Activated CD4-positive, alpha-beta T cell treated with anti-CD3 and anti-CD28 coated beads, Interleukin-2, amount 50 U/mL, for 24 hours (primary cell): Measurements from ENCODE around the gene ANO2.
"Not testable (repeated sequence)": the region's sequence is repeated elsewhere in the genome, so short reads cannot be mapped to it uniquely, and the experiment has no call there.

ENCODE experiments used
- DNase-seq, 2 donors: peaks; one replicate each; pipeline ENCODE4 v3.0.0-alpha.2; 2020; ENCODE audit warnings: low read depth in 1 of 2, low spot score in 1 of 2

The ANO2 gene

DNA sequence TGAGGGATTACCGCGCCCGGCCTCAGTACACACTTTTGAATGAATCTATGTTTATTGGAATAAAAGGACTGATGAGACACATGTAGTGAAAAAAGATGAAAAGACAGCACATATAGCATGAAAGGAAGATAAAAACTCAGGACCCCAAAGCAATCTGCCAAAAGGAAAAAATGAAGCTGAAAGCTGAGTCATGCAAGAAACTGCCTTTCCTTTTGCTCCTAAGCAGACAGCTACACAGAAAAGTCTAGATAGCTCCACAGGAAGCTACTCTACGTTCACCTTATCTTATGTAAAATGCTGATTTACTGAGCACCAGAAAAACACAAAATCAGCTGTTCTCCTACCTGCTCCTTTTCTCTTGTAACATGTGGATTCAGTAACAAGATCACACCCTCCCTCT lies 384.8 kb downstream of the ANO2 start:
- no peak for DNase-seq

DNA sequence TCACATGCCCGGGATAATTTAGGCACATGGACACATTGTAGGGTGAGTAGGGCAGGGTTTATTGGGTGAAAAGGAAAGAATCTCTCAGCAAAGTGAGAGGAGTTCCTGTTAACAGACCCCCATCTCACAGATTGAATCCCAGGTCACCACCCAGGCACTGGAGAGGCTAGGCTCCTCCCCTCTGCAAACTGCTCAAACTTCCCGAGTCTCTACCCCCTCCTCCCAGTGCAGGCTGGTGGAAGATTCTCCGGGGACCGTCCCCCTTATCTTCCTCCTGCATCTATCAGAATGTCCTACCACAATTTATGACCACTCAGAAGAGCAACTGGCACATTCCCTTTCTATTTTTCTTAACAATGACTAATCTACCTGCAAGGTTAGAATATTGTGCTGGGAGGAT lies 387.2 kb downstream of the ANO2 start:
- no peak for DNase-seq

DNA sequence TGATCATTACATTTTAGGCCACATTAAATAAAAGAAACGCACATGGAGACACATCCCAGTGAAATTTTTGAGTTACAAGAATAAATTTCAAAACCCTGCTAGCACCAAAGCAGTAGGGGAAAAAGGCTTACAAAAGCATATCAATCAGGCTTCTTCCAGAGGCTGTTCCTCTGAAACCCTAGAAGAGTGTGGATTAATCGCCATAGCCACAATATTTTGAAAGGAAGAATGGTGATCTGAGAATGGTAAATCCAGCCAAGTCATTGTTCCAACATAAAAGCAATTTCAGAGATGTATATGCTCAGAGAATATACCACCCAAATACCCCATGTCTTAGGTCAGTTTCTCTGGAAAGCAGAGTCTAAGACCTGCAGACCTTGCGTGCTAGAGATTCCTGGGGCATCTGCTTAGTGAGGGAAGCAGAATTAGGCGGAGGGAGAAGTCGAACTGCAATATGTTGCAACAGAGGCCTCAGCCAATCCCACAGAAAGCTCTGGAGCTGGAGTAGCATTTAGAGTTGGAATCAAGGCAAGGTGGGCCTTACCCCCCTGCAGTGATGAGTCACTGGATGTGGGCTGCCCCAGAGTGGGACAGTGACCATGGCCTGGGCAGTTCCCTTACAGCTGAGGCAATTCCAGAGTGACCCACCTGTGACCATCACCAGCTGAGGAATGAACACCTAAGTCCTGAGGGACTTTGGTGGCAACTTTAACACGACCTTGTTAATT lies 387.9 kb downstream of the ANO2 start:
- DNase-seq = no peak

DNA sequence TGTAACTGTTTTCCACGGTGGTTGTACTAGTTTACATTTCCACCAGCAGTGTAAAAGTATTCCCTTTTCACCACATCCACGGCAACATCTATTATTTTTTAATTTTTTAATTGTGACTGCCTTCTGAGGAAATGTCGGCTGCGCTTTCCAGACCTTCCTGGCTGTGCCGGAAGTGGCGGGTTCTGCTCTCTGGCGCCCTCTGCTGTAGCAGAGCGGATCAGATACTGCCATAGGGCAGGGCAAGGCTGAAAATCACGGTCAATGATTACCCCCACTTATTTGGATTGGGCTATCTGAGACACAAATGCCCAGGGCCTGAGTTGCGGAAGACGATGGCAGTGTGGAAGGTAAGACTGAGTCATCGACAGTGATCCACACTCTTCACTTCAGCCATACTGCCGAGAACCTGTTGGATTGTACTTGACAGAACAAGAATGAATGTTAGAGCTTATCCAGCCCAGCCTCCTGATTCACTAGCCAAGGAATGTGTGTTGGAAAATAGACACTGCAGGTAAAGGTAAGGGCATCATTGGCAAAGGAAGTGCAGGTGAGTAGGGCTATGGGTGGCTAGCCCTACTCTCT lies 388.9 kb downstream of the ANO2 start:
- no peak for DNase-seq

DNA sequence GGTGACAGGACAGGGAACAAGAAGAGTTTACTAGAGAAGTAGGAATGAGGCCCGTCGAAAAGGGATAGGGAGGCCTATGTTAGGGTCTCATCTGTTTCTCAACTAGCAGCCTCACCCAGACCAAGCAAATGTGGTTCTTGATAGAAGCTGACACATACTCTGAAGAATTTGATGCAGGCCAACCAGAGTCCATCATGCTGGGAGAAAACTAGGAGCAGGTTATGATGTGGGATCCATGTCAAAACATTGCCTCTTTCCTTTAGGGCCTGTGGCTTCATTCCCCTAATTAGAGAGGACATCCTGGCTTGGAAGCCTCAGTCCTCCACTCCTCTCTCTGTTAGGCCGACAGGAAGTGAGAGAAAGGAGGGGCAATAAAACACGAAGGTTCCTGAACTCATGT lies 390.3 kb downstream of the ANO2 start:
- DNase-seq = no peak

DNA sequence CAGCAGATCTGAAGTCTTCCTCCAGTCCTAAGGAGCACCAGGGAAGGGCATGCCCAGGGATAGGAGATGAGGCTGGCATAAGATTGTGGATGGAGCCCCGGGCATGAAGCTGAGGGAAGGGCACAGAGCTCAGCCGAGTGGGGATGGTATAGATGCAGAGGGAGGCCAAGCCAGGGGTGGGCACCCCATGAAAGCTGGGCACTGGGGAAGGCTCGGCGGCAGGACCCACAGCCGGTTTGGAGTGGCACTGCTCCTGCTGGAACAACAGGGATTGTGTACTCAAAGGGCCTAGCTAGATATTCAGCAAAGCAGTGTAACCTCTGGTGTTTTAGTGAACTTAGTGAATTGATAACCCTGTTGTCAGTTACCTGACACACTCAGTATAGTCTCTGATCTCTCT lies 396.0 kb downstream of the ANO2 start:
- DNase-seq = no peak

DNA sequence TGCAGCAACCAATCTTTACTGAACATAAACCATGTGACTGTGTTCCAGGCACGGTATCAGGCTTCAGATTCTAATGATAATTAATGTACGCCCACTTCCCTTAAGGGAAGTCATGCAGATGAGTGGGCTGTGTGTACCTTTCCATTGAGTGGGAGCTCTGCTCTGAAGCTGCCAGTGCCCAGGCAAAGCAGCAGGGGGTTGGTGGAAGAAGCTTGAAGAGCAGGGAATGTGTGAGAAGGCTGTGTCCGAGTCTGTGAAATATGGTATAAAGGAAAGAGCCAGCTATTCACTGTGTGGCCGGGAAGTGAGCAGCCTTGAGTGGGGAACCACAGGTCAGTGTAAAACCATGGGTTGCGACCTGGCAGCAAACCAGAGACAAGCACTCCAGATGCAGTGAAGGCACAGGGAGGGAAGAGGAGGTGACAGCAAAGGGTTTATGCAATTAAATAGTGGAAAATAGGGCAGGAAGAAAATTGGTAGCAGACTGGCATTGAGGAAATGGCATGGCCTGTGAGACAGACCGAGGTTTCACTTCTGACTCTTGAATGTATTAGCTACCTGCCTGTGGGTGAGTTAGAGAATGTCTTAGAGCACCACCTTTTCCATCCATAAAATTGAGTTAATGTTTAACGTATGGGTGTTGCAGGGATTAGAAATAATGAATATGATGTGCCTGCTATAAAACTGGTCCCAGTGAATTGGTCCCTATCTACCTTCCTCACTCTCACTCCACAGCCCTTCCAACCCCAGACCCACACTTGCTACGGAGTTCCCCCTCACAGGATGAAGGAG lies 396.7 kb downstream of the ANO2 start:
- no peak for DNase-seq

DNA sequence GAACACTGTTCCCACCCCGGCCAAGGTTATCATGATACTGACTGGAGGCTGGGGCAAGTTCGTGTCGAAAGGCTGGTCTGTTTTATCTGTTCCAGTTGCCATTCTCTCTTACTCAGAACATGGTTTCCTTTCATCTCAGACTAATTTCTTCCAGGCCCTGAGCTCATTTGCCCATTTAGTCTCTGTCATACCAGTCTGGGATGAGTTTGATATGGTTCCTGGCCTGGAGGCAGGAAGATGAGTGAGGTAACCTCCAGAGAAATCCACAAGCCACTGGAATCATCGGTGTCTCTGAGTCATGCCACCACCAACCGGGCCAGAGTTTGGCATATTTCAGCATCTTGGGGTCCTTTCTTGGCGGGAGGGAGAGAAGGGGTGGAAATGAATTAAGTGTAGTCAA lies 398.4 kb downstream of the ANO2 start:
- no peak for DNase-seq

DNA sequence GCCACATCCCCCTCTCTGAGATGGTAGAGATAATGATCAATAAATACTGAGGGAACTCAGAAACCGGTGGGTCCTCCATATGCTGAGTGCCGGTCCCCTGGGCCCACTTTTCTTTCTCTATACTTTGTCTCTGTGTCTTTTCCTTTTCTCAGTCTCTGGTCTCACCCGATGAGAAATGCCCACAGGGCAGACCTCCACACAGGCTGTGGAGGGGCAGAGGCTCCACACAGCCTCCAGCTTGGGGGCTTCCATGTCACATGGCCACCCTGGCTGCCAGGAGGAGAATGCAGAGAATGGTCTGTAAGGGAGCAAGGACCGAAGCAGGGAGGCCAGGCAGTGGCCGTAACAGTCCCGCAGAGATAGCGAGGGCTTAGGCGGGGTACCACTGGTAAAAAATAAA lies 407.3 kb downstream of the ANO2 start:
- DNase-seq = no peak

DNA sequence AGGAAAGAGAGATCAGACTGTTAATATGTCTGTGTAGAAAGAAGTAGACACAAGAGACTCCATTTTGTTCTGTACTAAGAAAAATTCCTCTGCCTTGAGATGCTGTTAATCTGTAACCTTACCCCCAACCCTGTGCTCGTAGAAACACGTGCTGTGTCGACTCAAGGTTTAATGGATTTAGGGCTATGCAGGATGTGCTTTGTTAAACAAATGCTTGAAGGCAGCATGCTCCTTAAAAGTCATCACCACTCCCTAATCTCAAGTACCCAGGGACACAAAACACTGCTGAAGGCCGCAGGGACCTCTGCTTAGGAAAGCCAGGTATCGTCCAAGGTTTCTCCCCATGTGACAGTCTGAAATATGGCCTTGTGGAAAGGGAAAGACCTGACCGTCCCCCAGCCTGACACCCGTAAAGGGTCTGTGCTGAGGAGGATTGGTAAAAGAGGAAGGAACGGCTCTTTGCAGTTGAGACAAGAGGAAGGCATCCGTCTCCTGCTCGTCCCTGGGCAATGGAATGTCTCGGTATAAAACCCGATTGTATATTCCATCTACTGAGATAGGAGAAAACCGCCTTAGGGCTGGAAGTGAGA lies 407.9 kb downstream of the ANO2 start:
- DNase-seq = not testable (repeated sequence)

DNA sequence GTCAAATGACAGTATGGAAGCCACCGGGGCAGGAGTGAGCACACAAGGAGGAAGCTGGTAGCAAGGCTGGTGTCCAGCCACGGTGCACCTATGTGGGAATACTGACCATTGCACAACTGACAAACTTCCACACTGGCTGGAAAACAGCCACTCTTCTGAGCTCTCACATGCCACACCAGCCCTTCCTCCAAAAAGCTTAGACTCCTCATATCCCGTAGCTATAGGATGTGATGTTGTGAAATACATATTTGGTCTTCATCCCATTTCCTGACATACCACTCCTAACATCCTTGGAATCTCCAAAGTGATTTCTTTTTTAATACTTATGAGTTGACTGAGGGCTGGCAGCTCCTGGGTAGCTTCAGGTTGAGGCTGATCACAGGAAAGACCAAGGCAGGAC lies 409.5 kb downstream of the ANO2 start:
- DNase-seq = no peak

DNA sequence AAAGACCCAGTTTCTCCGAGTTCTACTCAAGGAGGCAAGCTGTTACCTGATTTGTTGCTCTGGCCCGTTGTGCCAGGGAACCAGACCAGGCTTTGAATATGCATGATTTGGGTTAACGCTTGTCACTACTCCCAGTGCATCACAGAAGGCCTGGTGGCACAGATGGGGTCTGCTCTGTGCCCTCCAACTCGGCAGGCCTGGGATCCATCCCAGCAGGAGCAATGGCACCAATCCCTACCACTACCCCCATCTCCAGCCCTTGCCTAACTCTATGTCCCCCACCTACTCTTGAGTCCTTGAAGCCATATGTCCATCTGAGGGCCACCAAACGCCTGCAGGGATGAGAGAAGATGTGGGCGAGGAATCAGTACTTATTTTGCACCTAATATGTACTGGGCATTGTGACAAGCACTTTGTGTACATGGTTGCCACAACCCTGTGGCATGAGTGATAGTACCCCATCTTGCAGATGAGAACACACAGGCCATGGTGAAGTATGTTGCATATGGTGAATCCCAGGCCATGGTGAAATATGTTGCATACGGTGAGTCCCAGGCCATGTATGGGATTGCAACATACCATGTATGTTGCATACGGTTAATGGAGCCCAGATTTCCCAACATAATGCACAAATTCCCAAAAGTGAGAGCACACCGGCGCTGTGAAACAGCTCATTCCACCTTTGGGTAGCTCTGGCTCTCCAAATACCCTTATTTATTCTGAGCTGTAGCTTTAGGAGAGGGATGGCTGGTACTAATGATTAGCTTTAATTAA lies 410.4 kb downstream of the ANO2 start:
- no peak for DNase-seq

DNA sequence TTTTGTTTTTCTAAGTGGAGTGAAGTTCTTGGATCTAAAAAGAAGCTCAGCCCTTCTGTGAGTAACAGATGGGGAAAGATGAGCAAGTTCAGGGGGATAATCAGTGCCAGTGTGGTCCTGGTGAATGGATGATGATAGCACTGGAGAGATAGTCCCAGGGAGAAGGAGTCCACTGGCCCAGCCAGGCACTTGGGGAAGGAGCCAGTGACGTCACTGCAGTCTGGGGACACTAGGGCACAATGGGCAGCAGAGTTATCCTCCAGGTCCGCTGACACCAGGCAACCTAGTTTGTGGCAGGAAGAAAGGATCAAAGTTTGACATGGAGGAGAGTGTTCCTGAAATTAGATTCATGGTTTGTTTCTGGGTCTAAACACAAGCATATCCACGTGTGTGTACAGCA lies 411.7 kb downstream of the ANO2 start:
- DNase-seq = no peak

DNA sequence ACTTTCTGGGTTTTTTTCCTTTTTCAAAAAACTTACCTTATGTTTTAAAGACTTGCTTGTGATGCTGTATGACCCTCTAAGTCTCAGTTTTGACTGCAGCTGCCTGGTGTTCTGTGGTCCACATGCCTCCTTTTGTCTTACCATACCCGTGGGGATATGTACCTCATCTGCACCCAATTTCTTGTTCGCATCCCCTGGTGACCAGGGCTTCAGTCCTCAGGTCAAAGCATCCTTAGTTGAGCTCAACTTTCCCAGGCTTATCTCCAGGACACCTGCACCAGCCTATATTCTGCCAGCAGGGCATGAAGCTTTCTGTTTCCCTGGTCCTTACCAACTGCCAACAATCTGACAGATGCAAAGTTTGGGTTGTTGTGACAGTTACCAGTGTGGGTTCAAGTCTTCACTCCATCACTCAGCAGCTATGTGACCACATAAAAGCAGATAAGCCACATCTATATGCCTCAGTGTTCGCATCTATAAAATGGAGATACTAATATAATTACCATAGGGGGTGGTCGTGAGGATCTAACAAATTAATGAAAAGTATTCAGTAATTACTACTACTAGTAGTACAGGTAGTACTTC lies 419.2 kb downstream of the ANO2 start:
- no peak for DNase-seq

DNA sequence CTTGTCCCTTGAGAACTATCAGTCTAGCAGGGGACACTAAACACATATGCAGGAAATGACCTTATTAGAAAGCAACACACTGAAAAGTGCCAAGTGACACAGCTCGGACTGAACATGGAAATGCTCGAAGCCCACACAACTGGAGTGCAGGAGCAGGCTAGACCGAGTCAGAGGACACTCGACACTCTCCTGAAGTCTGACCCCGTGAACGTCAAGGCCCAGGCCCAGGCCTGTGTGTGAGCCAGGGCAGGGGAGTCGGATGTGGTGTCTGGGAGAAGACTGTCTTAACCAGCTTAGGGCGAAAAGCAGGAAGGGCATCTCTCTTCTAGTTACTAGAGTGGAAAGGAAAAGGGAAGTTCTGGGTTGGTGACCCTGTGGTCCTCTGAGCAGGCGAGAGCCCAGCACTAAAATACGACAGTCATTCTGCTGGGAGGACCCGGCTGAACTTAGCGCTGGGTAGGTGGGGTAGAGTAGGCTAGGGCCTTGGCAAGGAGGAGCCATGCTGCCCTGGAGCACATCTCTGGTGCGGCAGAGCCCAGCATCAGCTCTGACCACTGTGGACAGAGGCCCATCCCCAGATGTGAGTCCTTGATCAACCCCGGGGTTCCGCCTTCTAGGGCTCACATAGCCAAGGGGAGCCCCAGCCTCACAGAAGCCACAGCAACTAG lies 420.2 kb downstream of the ANO2 start:
- no peak for DNase-seq

DNA sequence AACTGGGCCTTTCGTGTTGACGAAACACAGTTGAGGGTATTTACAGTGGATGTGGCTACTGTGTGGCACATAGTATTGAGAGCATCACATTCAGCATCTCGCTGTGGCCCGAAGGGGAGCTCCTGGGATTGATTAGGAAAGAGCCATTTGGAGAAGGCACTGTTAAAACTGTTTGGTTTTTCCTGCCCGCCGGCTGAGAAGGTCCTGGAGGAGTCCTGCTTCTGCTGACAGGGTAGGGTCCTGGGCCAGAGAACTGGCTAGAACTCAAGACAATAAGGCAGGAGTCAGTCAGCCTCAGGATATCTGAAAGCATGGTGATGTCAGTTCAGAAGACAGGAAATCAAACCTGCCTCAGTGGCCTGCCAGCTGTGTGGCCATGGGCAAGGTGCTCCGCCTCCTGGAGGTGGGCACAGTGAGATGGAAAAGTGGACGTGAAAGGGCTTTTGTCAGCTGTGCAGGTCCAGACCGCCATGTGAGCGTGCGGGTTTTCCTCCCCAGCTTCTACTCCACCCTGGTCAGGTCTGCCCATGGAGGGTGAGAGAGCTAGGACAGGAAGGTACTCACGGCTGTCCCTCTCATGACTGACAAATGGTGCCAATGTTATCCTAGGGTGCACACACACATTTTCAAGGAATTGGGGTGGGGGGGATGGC lies 420.8 kb downstream of the ANO2 start:
- DNase-seq = no peak

DNA sequence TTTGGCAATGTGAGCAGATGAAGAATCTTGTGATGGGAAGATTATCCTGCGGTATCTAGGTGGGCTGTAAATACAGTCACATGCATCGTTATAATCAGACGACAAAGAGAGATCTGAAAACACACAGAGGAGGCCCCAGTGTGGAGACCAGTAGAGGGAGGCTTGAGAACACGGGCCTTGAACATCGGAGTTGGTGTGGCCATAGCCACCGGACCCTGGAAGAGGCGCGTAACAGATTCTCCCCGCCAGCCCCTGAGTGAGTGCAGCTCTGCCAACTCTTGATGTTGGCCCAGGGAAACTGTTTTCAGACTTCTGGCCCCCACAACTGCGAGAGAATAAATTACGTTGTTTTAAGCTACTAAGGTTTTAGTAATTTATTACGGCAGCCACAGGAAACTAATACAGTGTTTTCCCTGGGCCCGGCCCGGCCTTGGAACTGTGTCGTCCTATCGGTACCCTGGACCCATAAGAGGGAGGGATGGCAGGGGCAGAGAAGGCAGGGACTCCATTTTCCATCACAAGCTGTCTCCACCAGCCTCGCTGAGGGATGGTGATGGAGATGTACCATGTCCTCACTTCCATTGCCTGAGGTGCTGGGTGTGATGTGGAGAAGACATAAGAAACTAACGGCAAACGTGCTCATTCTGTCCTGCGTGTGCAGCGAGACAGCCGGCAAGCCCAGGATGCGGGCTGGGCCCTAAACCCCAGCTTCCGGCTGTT lies 421.5 kb downstream of the ANO2 start:
- no peak for DNase-seq

DNA sequence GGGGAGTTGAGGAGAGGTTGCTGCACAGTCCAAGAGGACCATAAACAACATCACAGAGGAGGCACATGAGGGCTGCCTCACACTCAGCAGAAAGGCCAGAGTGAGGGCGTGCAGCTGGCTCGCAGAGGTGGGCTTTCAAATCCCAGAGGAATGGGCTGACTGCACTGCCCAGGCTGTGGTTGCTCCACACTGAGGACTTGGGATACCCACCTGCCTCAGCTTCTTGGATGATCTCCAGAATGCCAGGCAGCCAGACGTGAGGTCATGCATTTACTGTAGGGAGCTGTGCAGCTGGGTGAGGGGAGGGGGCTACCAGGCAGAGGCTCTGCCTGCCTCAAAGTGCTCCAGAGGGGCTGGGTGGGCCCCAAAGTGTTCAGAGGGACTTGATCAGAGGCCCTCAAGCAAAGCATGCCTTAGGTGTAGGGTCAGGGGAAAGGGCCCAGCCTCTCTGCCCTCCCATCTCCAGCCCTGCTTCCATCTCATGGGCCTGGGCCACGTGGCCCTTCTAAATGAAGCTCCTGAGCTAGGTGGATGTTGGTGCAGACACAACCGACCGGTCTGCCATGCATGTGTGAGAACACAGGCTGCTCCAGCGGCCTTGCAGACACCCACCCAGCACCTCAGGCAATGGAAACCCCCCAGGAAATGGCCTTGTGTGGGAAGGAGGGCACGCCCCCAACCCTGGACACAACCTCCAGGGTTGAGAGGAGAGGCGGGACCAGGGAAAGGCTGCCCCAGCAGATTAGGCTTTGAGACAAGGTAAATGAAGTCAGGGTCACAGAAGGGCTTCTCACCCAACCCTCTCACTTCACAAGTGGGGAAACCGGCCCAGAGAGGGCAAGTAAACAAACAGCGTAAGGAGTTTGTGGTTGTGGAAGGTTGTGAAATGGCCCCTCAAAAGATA lies 422.4 kb downstream of the ANO2 start:
- no peak for DNase-seq
